ENCODE results near the gene ARSB.
A peak's percentile ranks its signal among the peaks of the same experiment; 100 is the strongest.

ARSB gene

GRCh38 chr5:79030663-79031484, 45.8 kb upstream of the ARSB start:
- ChIA-PET POLR2A (no interaction called here), CTCF (interaction anchor here (3.1 kb wide), 1 partner anchor 102 kb away, joined by 17 read pairs; no protein-coding TSS in a partner anchor)
- DNase-seq (ENCODE audit: extremely low spot score): no peak
- TF ChIP-seq ZNF384 (IDR thresholded peaks at IDR 0.05): no peak
- TF ChIP-seq SUZ12 (IDR thresholded peaks at IDR 0.05): no peak
- TF ChIP-seq FOXM1 (IDR thresholded peaks at IDR 0.05; ENCODE audit: borderline replicate concordance): no peak
- TF ChIP-seq TARDBP (IDR thresholded peaks at IDR 0.05): no peak
- TF ChIP-seq BHLHE40 (IDR thresholded peaks at IDR 0.05; ENCODE audit: borderline replicate concordance): no peak
- TF ChIP-seq NFRKB (IDR thresholded peaks at IDR 0.05): no peak
- no peak for TF ChIP-seq SP1 (IDR thresholded peaks at IDR 0.05)
- TF ChIP-seq FOXK2 (IDR thresholded peaks at IDR 0.05): no peak

- peak; percentile 73 for DNase-seq (ENCODE audit: extremely low spot score)
- ChIA-PET CTCF (interaction anchor here (0.6 to 7.6 kb wide), 43 partner anchors 10 to 1058 kb away, joined by 3 to 200 read pairs (median 4); no protein-coding TSS in a partner anchor), POLR2A (interaction anchor here (0.6 to 1.2 kb wide), 3 partner anchors 41 to 108 kb away, joined by 3 to 6 read pairs (median 5); no protein-coding TSS in a partner anchor)
- TF ChIP-seq ZNF384 (IDR thresholded peaks at IDR 0.05) (peak; percentile 86), TARDBP (IDR thresholded peaks at IDR 0.05) (no peak), LEF1 (IDR thresholded peaks at IDR 0.05; ENCODE audit: borderline replicate concordance) (no peak), CTBP1 (IDR thresholded peaks at IDR 0.05; ENCODE audit: borderline replicate concordance) (no peak), PKNOX1 (IDR thresholded peaks at IDR 0.05) (no peak), FOXM1 (IDR thresholded peaks at IDR 0.05; ENCODE audit: borderline replicate concordance) (no peak), FOXA1 (IDR thresholded peaks at IDR 0.05) (no peak), ELF4 (IDR thresholded peaks at IDR 0.05) (no peak)
Measured at GRCh38 chr5:79025054-79025472, 40.0 kb upstream of the ARSB start.

- CTCF ChIA-PET: interaction anchor here (0.5 to 7.6 kb wide), 8 partner anchors 12 to 1059 kb away, joined by 3 to 200 read pairs (median 5); no protein-coding TSS in a partner anchor
- TF ChIP-seq LEF1 (IDR thresholded peaks at IDR 0.05; ENCODE audit: borderline replicate concordance) (no peak), NFRKB (IDR thresholded peaks at IDR 0.05) (no peak), BHLHE40 (IDR thresholded peaks at IDR 0.05; ENCODE audit: borderline replicate concordance) (no peak), ARNT (IDR thresholded peaks at IDR 0.05) (no peak), PKNOX1 (IDR thresholded peaks at IDR 0.05) (no peak), ZNF384 (IDR thresholded peaks at IDR 0.05) (no peak), TARDBP (IDR thresholded peaks at IDR 0.05) (no peak), L3MBTL2 (conservative IDR thresholded peaks at IDR 0.05) (no peak), SUZ12 (IDR thresholded peaks at IDR 0.05) (no peak), HDGF (IDR thresholded peaks at IDR 0.05; ENCODE audit: borderline replicate concordance) (no peak), FOXK2 (IDR thresholded peaks at IDR 0.05) (no peak), SP1 (IDR thresholded peaks at IDR 0.05) (no peak), ELF4 (IDR thresholded peaks at IDR 0.05) (no peak), FOXA1 (IDR thresholded peaks at IDR 0.05) (no peak), CTBP1 (IDR thresholded peaks at IDR 0.05; ENCODE audit: borderline replicate concordance) (no peak), FOXM1 (IDR thresholded peaks at IDR 0.05; ENCODE audit: borderline replicate concordance) (no peak)
- no peak for DNase-seq (ENCODE audit: extremely low spot score)
- POLR2A ChIA-PET: interaction anchor here (6.0 kb wide), 1 partner anchor 39 kb away, joined by 29 read pairs; the partner anchor contains the start of gene ARSB
Measured at GRCh38 chr5:79023947-79024346, 38.8 kb upstream of the ARSB start.

- no peak for DNase-seq (ENCODE audit: extremely low spot score)
- ChIA-PET POLR2A (interaction anchor here (6.0 kb wide), 1 partner anchor 38 kb away, joined by 29 read pairs; the partner anchor contains the start of gene ARSB), CTCF (interaction anchor here (1.2 to 7.6 kb wide), 2 partner anchors 105 to 111 kb away, joined by 3 to 200 read pairs; no protein-coding TSS in a partner anchor)
- TF ChIP-seq LEF1 (IDR thresholded peaks at IDR 0.05; ENCODE audit: borderline replicate concordance) (no peak), NFRKB (IDR thresholded peaks at IDR 0.05) (no peak), ELF4 (IDR thresholded peaks at IDR 0.05) (no peak), CTBP1 (IDR thresholded peaks at IDR 0.05; ENCODE audit: borderline replicate concordance) (no peak), SP1 (IDR thresholded peaks at IDR 0.05) (no peak), FOXA1 (IDR thresholded peaks at IDR 0.05) (no peak), ZNF384 (IDR thresholded peaks at IDR 0.05) (no peak), BHLHE40 (IDR thresholded peaks at IDR 0.05; ENCODE audit: borderline replicate concordance) (no peak), ARNT (IDR thresholded peaks at IDR 0.05) (no peak), HDGF (IDR thresholded peaks at IDR 0.05; ENCODE audit: borderline replicate concordance) (no peak), L3MBTL2 (conservative IDR thresholded peaks at IDR 0.05) (no peak), TARDBP (IDR thresholded peaks at IDR 0.05) (no peak)
Measured at GRCh38 chr5:79023348-79023747, 38.2 kb upstream of the ARSB start.

- CTCF ChIA-PET: interaction anchor here (0.5 to 7.6 kb wide), 7 partner anchors 84 to 1146 kb away, joined by 3 to 200 read pairs (median 3); no protein-coding TSS in a partner anchor
- TF ChIP-seq L3MBTL2 (conservative IDR thresholded peaks at IDR 0.05) (no peak), LEF1 (IDR thresholded peaks at IDR 0.05; ENCODE audit: borderline replicate concordance) (no peak), SP1 (IDR thresholded peaks at IDR 0.05) (no peak), CTBP1 (IDR thresholded peaks at IDR 0.05; ENCODE audit: borderline replicate concordance) (no peak), TARDBP (IDR thresholded peaks at IDR 0.05) (no peak), ARNT (IDR thresholded peaks at IDR 0.05) (no peak), ELF4 (IDR thresholded peaks at IDR 0.05) (no peak), ZNF384 (IDR thresholded peaks at IDR 0.05) (no peak), SUZ12 (IDR thresholded peaks at IDR 0.05) (no peak), FOXK2 (IDR thresholded peaks at IDR 0.05) (no peak), FOXA1 (IDR thresholded peaks at IDR 0.05) (no peak)
Measured at GRCh38 chr5:79022771-79023170, 37.7 kb upstream of the ARSB start.

GRCh38 chr5:79021753-79022152, 36.6 kb upstream of the ARSB start:
- TF ChIP-seq LEF1 (IDR thresholded peaks at IDR 0.05; ENCODE audit: borderline replicate concordance) (no peak), NFRKB (IDR thresholded peaks at IDR 0.05) (no peak)
- ChIA-PET CTCF (interaction anchor here (0.6 to 7.6 kb wide), 13 partner anchors 10 to 835 kb away, joined by 3 to 200 read pairs (median 3); no protein-coding TSS in a partner anchor), POLR2A (interaction anchor here (1.0 to 6.0 kb wide), 2 partner anchors 37 to 111 kb away, joined by 3 to 29 read pairs; partner anchors contain the start of gene ARSB)
- no peak for DNase-seq (ENCODE audit: extremely low spot score)

More at GRCh38 chr5:79022771-79023170, 37.7 kb upstream of the ARSB start:
- DNase-seq (ENCODE audit: extremely low spot score): no peak
- POLR2A ChIA-PET: interaction anchor here (6.0 kb wide), 1 partner anchor 38 kb away, joined by 29 read pairs; the partner anchor contains the start of gene ARSB
